HCEC 1CT (cell line): Measurements from ENCODE around the gene LINGO4.
A peak's percentile ranks its signal among the peaks of the same experiment; 100 is the strongest.
"Not testable (repeated sequence)": the region's sequence is repeated elsewhere in the genome, so short reads cannot be mapped to it uniquely, and the experiment has no call there.

ENCODE experiments used
- DNase-seq: peaks from one replicate; pipeline ENCODE4 v3.0.0-alpha.2; 2017

The LINGO4 gene

GRCh38 chr1:151811181-151811580 lies 6.0 kb upstream of the LINGO4 start:
- DNase-seq: no peak

GRCh38 chr1:151809985-151810556 lies 4.9 kb upstream of the LINGO4 start:
- DNase-seq: no peak

DNA sequence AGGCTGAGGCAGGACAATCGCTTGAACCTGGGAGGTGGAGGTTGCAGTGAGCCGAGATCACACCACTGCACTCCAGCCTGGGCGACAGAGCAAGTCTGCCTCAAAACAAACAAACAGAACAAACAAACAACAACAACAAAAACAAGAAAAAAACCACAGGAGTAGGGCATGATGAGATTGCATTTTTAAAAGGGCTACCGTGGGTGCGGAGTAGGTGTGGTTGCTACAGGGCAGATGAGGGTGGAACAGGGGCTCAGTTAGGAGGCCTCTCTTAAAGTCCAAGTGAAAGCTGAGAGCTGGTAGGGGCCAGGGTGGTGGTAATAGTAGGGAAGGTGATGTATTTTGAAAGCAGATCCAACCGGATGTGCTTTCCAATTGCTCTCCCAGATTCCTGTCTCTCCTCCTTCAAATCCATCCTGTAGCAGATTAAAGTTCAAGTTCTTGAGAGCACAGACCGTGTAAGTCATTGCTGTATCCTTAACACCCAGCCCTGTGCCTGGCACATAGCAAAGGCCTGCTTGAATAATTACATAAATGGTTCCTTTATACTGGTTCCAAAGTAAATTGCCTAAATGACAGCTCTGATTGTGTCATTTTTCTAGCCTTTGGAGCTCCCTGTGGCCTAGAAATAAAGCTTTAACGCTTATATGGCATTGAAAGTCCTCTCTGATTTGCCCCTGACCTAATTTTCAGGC lies 4.2 kb upstream of the LINGO4 start:
- DNase-seq: no peak

GRCh38 chr1:151807766-151808165 lies 2.5 kb upstream of the LINGO4 start:
- no peak for DNase-seq

DNA sequence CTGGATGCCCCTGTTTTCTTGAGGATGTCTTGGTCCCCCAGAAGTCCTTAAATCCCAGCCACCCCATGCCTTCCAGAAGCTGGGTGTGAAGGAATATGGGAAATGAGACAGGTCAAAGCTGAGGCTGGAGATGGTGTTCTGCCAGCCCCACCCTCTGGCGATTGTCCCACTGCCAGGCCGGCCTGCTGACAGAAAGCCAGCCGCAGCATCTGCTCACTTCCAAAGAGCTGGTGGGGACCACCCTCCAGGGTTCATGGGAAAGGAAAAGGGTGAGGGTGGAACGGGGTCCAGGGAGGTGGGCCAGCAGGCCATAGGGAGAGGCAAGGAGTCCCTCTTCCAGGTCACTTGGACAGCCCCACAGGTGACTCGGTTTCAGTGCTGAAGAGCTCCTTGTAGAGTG lies 1.9 kb upstream of the LINGO4 start:
- DNase-seq: no peak

GRCh38 chr1:151806170-151806569 lies 951 bp upstream of the LINGO4 start:
- DNase-seq: no peak

GRCh38 chr1:151803915-151804314 lies 1.3 kb downstream of the LINGO4 start:
- no peak for DNase-seq

DNA sequence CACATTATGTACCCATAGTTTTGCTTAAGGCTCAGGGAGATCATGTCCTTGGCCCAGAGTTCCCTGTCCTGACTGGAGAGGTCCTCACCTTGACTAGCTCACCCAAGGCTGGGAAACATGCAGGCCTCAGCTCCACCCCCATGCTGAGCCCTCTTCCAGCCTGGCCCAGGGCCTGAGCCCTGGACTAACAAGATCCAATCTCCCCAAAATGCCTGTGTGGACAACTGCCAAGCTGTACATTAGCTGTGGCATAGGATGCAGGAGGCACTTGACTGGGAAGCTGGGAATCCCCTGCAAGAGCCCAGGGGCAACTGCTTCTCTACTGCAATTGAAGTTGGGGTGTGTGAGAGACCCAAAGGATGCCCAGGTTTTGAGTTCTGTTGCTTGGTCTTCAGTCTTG lies 2.1 kb downstream of the LINGO4 start:
- DNase-seq: no peak

- no peak for DNase-seq
Measured at GRCh38 chr1:151802372-151802771, 2.8 kb downstream of the LINGO4 start.

DNA sequence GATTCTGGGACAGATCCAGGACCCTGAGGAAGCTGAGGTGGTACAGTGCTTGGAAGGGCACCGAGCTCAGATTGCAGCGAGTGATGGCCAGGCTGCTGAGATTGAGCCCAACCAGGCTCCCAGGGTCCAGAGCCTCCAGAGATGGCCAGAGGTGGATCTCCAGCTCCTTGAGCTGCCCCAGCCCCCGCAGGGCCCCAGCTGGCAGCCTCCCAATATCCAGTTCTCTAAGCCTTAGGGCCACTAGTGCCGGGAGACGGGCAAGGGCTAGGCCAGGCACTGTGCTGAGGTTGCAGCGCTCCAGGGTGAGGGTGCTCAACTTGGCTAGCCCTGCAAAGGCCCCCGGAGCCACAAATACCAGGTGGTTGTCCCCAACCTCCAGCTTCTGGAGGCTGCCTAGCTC lies 3.4 kb downstream of the LINGO4 start:
- no peak for DNase-seq

- no peak for DNase-seq
Measured at GRCh38 chr1:151801310-151801820, 3.9 kb downstream of the LINGO4 start.

DNA sequence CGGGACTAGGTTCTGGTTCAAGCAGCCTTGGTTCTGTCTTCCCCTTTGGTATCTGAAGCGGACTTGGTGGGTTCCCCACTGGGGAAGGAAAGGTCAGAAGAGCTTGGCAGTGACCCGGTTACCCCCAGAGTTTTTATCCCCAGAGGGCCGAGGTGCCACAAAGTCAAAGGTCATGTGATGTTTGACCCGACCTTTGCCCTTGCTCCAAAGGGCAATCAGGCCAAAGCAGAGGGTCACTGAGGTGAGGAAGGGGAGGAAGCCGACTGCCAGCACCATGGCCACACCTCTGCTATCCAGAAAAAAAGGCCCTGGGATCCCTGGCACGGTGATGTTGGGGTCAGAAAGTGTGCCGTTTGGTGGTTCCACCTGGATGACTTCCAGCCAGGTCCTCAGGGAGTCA lies 4.4 kb downstream of the LINGO4 start:
- DNase-seq: no peak

- DNase-seq: no peak
Measured at GRCh38 chr1:151799179-151800022, 5.8 kb downstream of the LINGO4 start.

DNA sequence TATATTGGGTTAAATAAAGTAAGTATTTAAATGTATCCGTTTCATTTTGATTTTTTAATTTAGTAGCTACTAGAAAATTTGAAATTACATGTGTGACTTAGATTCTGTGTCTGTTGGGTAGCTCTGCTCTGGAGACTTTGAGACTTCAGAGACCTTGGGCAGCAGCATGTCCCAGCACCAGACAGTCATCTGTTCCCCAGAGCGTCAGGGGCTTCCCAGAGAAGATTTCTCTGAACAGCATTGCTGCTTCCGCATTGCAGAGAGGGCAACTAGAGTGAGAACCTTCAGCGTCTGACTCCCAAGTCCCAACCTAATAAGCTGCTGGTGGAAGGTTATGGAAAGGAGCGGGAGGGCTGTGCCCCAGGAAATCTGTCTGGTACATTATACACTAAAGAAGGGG lies 6.6 kb downstream of the LINGO4 start:
- no peak for DNase-seq

DNA sequence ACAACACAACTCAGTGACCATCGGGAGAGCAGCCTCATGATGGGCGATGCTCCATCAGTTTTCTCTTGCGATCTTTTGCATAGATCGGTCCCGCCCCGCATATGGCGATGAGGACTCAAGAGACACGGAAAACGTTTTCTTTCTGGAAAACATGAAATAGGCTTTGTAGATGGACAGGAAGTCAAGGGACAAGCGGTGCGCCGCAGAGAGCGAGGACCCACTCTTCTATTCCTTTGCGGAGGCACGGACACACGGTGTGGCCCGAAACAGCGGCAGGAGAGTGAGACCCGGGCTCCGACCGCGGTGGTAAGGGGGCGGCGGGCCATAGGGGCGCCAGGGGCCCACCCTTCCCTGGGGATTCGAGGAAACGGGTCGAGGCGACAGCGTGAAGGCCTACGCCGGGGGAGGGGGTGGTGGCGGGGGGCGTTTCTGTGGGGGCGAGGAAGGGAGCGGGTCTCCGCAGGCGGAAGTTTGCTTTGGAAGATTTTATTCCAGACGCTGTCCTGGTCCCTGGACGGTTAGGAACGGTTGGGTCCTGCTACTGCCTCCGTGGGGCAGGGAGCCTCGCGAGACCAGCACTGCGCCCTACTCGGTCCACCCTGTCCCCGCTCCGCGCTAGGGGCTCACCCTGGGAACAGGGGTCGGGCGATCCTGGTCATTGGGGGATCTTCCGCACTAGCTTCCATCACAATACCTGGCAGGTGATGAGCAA lies 14.1 kb downstream of the LINGO4 start:
- no peak for DNase-seq

- DNase-seq: peak; percentile 87
Measured at GRCh38 chr1:151790071-151790939, 14.9 kb downstream of the LINGO4 start, which contains the start of gene TDRKH. Gene TDRKH (minus strand): TSS chr1:151790500. CDS start chr1:151783022, 7,478 bp downstream.

DNA sequence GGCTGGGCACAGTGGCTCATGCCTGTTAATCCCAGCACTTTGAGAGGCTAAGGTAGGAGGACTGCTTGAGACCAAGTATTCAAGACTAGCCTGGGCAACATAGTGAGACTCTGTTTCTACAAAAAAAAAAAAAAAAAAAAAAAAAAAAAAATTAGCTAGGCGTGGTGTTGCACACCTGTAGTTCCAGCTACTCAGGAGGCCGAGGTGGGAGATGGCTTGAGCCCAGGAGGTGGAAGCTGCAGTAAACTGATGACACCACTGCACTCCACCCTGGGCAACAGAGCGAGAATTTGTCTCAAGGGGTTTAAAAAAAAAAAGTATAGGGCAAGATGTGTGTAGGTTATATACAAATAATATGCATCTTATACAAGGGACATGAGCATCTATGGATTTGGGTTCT lies 17.5 kb downstream of the LINGO4 start:
- no peak for DNase-seq

- DNase-seq: no peak
Measured at GRCh38 chr1:151783796-151784195, 21.4 kb downstream of the LINGO4 start.

DNA sequence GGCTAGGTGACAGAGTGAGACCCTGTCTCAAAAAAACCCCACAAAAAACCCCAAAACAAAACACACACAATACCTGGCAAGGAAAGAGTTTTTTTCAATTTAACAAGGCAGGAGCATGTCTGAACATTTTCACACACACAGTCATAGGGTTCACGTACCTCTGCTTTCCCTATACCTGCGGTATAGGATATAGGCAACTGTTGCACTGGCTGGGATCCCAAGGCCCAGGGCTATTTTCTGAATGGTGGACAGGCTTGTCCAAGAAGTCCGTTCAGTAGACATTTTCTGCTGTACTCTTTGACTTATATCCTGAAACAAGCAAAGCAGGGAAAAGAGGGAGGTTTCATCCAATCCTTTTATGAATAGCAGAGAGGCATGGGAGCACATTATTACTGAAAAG lies 22.5 kb downstream of the LINGO4 start:
- no peak for DNase-seq

GRCh38 chr1:151782026-151782425 lies 23.2 kb downstream of the LINGO4 start:
- not testable (repeated sequence) for DNase-seq

DNA sequence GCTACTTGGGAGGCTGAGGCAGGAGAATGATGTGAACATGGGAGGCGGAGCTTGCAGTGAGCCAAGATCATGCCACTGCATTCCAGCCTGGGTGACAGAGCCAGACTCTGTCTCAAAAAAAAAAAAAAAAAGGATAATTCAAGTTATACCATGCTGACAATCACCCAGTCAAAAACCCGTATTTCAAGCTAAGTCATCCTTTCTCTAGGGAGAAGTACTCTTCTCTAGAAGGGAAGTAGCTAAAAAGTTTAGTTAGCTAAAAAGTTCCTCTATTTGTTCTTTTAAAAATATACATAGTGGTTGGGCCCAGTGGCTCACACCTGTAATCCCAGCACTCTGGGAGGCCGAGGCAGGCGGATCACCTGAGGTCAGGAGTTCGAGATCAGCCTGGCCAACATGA lies 24.5 kb downstream of the LINGO4 start:
- not testable (repeated sequence) for DNase-seq

- DNase-seq: no peak
Measured at GRCh38 chr1:151779852-151780251, 25.4 kb downstream of the LINGO4 start.
